ENCODE results near the gene CCDC18.
"Not testable (repeated sequence)": the region's sequence is repeated elsewhere in the genome, so short reads cannot be mapped to it uniquely, and the experiment has no call there.

CCDC18 gene

DNA sequence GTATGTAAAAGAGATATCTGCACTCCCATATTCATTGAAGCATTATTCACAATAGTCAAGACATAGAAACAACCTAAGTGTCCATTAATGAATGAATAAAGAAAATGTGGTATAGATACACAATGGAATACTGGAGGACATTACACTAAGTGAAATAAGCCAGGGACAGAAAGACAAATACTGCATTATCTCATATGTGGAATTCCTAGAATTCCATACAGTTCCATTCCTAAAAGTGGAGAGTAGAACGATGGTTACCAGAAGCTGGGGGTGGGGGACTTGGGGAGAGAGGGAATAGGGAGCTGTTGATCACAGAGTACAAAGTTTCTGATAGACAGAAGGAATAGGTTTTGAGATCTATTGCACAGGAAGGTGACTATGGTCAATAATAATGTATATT lies 7.7 kb upstream of the CCDC18 start:
- DNase-seq = no peak

DNA sequence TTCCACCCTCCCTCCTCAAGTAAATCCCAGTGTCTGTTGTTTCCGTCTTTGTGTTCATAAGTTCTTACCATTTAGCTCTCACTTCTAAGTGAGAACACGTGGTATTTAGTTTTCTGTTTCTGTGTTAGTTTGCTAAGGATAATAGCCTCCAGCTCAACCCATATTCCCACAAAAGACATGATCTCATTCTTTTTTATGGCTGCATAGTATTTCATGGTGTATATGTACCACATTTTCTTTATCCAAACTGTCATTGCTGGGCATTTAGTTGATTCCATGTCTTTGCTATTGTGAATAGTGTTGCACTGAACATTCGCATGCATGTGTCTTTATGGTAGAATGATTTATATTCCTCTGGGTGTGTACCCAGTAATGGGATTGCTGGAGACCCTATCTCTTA lies 5.9 kb upstream of the CCDC18 start:
- DNase-seq = not testable (repeated sequence)

DNA sequence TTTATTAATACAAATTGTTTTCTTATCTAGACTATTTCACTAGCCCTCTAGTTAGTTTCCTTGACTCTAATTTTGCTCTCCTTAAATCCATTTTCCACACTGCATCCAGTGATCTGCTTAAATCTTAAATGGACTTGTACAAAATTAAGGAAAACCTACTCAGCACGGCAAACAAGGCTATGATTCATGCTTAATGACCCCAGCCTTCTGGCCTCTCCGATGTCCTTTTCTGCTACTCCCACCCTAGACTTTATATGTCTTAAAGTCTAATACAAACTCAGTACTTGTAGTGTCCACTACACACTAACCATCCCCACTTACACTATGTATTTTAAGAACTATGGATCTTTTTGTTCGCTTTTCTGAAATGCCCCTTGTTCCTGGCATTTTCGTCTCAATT lies 2.5 kb upstream of the CCDC18 start:
- DNase-seq = no peak

DNA sequence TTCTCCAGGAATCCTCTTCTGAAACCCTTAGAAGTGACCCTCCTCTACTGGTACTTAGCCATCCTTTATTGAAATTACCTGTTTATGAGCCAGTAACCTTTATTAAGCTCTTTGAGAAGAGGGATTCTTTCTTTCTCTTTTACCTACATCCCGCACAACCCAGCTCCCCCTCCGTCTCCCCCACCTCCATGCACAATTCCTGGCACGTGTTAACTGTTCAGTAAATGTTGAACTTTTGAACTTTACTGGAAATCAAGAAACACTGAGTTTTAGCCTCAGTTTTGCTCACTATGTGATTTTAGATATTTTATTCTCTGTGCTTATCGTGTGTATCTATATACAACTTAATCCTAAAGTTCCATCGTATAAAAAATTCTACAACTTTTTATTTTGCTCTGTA lies 2.1 kb upstream of the CCDC18 start:
- no peak for DNase-seq

DNA sequence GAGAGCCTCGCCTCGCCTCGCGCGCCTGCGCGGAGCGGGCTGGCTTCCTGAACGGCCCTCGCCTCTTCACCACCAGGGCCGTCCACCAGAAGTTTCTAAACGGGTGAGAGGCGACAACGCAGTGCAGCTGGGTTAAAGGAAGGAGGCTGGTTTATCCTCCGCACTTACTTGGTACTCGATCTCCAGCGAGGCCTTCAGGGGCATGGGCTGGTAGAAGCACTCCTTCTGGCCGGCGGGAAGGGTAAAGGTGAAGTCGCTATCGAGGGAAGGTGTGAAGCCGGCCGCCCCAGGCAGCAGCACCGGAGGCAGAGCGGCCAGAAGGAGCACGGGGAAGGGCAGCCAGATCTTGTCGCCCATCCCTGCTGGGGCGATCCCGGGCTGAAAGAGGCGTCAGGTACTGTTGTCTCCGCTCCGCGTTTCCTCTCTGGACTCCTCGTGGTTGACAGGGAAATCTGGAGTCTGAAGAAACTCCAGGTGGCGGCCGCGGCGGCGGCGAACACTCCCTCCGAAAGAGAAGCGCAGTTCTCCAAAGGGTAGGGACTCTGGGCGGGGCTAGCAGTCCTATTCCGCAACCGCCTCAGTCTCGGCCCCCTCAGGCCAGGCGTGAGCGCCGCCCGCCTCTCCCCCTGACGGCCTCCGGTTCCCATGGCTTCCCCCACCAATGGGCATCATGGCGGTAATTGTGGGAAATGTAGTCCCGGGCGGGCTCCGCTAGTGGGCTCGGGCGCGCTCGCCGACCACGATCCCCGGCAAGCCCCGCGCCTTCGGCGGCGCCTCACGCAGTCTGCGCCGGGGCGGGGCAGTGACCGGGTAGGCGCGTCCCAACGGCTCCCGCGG lies 420 bp upstream of the CCDC18 start, which contains the start of gene TMED5:
TMED5 (minus strand) TSS at position 528 of the 837 bp plus-strand sequence; CDS start at position 357, 171 bp downstream.
- peak; percentile 97 for DNase-seq

DNA sequence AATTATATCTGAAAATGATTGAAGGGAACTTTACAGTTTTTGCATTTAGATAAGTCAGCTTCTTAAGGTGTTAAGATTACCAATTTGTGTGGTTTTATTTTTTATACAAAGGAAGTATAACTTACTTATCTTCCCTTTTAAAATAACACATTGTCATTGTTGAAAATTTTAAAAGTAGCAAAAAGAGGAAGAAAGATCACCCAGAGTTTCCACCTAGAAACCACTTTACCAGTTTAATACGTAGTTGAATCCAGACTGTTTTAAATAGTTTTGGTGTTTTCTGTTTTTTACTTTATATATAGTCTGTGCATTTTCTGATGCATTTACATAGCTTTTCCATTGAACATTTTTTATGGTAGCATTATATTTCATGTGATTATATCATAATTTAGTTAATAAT lies 6.1 kb downstream of the CCDC18 start:
- peak; percentile 60 for DNase-seq

DNA sequence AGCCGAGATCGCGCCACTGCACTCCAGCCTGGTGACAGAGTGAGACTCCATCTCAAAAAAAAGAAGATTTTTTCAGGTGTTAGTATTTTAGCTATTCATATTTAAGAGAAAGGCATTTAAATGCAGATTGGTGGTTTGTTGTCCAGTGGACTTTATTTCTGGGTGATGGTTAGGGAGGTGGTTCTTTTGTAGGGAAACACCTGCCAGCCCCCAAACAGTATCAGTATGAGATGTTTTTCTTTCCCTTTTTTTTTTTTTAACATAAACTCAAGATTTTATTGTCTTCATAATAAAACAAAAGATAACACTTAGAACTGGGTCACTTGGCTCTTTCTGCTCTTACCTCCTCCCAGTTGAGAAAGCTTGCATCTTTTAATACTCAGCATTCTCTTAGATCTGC lies 9.9 kb downstream of the CCDC18 start:
- no peak for DNase-seq

DNA sequence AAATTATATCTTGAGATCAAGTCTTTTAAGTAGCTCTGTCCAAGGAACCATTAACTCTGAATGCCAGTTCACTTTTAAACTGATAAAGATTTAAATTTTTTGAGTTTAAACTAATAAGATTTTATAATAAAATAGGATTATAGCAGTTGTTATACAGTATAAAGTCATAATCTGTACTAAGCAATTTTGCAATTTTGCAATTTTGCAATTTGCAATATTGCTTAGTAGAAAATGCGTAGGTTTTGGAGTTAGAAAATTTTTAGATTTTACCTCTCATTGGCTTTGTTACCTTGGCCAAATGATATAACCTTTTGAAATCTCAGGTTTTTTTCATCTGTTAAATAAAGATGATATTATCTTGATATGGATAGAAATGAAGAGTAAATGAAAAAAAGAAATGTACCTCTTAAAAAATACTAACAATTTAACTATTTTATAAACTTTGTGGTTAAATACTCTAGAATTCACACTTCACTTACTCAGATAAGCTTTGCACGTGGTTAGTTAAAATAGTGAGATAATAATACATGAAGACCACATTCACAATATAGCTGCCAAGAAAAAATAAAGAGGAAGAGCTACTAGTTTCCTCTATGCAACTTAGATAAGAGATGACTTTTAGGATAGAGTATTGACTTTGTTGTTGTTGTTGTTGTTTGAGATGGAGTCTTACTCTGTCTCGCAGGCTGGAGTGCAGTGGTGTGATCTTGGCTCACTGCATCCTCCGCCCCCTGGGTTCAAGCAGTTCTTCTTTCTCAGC lies 13.9 kb downstream of the CCDC18 start:
- DNase-seq = no peak

DNA sequence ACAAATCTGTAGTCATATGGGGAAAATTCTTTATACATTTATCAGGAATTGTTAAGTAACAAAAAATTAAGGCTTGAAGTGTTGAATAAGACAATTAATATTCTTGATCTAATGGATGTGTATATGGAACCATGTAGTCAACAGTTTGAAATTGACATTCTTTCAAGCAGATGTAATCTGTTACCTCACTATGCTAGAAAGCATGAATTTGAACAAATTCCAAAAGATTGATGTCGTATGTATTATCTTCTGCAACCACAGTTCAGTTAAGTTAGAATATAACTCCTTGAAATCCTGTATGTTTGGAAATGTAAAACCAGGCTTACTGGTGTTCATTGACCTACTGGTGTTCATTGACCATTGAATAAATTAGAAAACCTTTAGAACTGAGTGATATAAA lies 16.1 kb downstream of the CCDC18 start:
- no peak for DNase-seq

DNA sequence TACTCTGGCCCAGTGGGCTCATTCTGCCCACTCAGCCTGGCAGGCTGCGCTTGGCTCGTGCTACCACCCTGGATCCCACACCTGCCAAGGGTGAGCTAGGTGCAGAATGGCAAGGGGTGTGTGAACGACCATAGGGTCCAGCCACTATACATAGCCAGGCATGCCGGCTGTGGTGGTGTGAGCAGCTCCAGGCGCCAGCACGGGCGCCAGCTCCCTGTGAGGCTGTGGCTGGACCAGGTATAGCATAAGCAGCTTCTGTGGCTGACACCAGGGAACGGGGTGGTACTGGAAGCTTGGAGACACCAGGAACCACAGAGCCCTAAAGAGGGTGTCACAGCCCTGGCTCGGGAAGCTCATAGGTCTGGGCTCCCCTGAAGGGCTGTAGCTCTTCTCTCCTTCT lies 18.6 kb downstream of the CCDC18 start:
- DNase-seq = no peak

DNA sequence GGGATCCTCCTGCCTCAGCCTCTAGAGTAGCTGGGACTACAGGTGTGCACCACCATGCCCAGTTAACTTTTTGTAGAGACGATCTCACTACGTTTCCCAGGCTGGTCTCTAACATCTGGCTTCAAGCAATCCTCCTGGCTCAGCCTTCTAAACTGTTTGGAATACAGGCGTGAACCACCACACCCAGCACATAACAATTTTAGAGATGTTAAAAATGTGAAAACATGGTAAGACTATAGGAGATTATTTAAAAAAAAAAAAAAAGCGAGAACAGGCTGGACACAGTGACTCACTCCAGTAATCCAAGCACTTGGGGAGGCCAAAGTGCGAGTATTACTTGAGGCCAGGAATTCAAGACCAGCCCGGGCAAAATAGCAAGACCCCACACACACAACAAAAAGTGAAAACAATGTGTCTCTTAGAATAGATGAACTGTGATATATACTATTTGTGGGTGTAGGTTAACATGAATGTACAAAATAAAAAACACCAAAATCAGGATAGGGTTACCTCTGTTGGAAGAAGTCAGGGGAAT lies 19.6 kb downstream of the CCDC18 start:
- no peak for DNase-seq

DNA sequence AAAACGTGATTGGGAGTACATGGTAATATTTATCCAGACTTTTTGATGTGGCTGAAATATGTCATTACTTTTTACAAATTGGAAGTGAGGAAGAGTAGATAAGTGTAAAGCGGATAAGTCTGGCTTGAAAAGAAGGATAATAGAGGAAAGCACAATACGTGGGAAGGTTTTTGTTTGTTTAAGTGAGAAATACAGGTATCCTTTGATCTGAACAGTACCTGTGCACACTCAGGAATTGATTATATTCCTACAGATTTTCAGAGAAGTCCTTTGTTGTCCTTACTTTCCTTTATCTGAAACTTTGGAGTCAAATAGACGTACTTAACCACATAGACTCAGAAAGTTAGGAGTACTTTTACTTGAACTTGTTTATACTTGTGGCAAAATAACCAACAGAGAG lies 20.2 kb downstream of the CCDC18 start:
- no peak for DNase-seq

DNA sequence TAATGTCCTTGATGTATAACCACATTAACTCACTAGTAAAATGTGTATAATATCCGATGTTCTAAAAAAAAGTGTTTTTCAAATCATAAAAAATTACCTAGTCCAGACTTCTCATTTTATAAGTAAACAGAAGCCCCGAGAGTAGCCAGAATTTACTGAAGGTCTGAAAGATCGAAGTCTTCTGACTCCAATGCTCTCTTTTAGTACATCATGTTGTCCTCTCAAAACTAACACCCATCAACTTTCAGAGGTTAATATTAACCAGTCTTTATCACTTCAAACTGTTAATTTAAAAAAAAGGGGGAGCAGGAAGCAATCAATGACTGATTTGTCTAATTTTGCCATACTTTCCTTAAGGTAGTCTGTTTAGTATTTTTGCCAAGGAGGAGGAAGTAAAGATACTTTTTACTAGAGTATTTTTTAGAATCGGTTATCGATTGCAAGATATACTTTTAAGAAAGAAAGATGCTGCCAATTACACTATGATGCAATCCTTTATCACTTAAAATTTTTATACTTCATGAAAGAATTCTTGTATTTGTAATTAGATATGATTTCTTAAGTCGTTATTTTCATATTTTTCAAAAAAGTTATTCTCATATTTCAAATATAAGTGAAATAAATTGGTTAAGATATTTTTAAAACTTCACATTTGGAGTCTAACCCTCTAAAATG lies 25.5 kb downstream of the CCDC18 start:
- no peak for DNase-seq

DNA sequence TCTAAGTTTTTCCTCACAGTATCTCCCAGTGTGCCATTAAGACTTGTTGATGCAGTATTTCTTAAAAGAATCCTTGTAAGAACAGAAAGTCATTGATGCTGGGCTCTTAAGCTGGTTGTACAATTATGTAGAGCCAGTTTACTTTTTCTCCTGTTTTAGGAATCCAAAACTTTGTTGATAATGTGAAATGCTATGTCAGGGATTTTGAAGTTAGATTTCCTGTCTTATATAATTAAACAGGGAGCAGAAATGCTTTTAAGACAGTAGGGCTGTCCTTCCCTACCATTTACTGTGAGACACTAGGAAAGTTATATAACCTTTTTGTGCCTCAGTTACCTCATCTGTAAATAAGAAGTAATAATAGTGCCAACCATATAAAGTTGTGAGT lies 26.0 kb downstream of the CCDC18 start:
- DNase-seq = no peak

DNA sequence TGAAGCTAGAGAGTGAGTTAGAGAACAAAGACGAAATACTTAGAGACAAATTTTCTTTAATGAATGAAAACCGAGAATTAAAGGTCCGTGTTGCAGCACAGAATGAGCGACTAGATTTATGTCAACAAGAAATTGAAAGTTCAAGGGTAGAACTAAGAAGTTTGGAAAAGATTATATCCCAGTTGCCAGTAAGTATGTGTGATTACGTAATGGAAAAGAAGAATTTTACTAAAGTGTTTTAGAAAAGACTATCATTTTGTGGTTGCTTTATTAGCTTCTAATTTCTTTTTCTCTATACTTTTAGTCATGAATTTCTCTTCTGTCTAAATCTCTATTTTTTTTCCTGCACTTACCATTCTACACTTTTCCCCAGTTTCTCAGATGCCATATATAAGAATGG lies 26.7 kb downstream of the CCDC18 start:
- no peak for DNase-seq

DNA sequence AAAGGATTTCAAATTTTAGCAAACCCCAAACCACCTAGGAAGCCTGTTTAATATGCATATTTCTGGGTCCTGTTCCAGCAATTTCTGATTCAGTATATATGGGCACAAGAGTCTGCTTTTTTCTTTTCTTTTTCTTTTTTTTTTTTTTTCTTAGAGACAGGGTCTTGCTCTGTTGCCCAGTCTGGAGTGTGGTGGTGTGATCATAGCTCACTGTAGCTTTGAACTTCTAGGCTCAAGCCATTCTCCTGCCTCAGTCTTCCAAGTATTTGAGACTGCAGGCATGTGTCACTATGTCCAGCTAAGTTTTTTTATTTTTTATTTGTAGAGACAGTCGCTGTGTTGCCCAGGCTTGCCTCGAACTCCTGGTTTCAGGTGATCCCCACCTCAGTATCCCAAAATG lies 34.8 kb downstream of the CCDC18 start:
- DNase-seq = no peak

DNA sequence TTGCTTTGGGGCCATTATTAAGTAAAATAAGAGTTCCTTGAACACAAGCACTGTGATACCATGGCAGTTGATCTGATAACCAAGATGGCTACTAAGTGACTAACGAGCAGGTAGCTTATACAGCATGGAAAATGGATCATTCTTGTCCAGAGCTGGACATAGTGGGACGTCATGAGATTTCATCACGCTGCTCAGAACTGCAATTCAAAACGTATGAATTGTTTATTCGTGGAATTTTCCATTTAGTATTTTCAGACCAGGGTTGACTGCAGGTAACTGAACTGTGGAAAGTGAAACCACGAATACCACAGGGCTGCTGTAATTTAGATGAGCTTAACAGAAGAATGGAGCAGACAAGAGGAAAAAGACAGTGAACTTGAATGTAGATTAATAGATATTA lies 38.9 kb downstream of the CCDC18 start:
- DNase-seq = no peak

DNA sequence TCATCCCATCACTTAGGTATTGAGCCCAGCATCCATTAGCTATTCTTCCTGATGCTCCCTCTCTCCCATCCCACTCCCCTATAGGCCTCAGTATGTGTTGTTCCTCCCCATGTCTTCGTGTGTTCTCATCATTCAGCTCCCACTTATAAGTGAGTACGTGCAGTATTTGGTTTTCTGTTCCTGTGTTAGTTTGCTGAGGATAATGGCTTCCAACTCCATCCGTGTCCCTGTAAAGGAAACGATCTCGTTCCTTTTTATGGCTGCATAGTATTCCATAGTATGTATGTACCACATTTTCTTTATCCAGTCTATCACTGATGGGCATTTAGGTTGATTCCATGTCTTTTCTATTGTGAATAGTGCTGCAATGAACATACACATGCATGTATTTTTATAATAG lies 40.2 kb downstream of the CCDC18 start:
- DNase-seq = not testable (repeated sequence)

DNA sequence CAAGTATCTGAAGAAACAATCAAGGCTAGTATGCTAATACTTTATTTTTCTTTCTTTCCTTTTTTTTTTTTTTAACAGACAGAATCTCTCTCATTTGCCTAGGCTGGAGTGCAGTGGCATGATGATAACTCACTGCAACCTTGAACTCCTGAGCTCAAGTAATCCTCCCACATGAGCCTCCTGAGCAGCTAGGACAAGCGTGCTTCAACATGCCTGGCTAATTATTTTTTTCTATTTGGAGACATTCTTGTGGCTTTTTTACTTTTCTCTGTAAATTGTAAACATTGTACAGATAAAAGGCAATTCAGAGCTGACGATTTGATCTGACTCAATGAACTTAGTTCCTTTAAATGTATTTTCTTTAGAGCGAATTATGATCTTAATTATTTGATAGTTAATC lies 41.4 kb downstream of the CCDC18 start:
- no peak for DNase-seq

DNA sequence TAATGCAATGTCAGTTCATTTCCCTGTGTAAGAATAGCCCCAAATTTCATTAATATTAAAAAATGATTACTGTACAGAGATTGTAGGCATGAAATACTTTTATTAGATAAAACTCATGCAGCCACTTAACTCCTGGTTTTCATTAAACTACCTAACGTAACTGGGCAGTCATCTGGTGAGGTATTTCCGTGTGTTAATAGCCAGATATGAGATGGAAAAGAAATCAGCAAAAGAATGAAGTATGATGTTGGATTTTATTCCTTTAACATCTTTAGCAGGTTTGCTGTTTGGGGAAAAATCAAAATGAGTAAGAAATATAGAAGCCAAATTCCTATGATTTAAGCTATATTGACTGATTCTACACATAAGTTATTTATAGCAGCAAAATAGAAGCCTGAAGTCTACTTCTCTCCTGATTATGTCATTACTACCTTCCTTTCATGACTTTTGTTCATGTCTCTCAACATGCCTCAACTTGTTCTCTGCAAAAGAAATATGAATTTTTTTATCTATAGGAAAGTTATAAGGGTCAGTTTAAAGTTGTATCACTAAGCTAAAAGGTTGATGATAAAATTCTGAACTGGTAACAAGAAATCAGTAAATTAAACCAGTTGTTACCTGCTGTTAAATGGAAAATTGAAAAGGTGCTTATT lies 42.6 kb downstream of the CCDC18 start:
- no peak for DNase-seq

DNA sequence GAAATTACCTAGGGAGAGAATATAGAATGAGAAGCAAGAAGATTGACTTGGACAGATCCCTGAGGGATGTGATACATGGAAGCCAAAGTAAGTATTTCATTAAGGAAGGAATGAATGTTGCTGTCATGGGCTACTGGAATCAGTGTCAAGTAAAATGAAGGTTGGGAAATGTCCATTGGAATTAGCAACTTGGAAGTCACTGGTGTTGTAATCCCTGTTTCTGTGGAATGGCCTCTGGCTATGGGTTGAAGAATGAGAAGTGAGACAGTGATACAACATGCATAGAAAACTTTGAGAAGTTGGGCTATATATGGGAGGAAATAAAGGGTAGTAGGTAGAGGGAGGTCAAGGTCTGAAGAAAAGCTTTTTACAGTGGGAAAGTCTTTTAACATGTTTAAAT lies 54.7 kb downstream of the CCDC18 start:
- DNase-seq = no peak

DNA sequence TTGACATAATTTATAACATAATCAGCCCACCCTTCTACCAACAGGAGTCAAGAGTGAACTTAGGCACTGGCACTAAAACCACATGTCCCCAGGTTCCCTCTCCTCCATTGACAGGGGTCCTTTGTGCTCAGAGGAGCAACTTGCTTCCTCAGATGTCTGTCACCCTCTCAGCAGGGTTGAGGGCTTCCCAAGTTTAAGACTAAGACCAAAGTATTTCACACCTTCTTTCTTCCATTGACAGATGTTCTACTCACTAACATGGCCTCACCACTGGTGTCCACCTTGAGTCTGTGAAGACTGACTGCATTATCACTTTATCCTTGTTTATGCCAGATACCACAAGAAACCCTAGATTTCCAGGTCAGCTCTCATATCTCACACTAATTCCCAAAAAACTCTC lies 56.5 kb downstream of the CCDC18 start:
- DNase-seq = no peak

DNA sequence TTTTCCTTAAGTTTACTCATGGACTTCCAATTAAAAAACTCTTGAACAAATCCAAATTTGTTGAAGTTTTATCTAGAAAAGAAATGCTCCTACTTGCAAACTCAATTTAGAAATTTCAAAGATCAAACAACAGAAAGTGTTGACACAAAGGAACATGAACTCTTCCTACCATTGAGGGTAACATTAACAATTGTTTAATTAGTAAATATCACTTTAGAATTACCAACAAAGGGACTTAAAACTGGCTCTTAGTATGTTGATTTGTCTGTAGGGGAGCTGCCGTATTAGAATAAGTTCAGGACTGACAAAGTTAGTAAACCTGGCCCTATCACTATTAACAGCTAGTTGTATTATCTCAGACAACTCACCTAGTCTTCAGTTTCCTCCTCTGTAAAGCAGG lies 57.9 kb downstream of the CCDC18 start:
- DNase-seq = no peak

Data from MV-4-11 (cell line).